NCI-H345 treated with DMSO at 0.1 percent for 48 hours (cell line): ENCODE data around the gene INS.
"Not testable (repeated sequence)": the region's sequence is repeated elsewhere in the genome, so short reads cannot be mapped to it uniquely, and the experiment has no call there.

ENCODE experiments used
- DNase-seq: peaks from one replicate; lab custom pipeline; 2025; ENCODE audit not compliant: unreplicated experiment; lab: John Stamatoyannopoulos, UW

Gene INS

GRCh38 chr11:2182692-2183474 lies 21.9 kb upstream of the INS start:
- DNase-seq = no peak

- no peak for DNase-seq
Measured at GRCh38 chr11:2182075-2182474, 21.1 kb upstream of the INS start.

DNA sequence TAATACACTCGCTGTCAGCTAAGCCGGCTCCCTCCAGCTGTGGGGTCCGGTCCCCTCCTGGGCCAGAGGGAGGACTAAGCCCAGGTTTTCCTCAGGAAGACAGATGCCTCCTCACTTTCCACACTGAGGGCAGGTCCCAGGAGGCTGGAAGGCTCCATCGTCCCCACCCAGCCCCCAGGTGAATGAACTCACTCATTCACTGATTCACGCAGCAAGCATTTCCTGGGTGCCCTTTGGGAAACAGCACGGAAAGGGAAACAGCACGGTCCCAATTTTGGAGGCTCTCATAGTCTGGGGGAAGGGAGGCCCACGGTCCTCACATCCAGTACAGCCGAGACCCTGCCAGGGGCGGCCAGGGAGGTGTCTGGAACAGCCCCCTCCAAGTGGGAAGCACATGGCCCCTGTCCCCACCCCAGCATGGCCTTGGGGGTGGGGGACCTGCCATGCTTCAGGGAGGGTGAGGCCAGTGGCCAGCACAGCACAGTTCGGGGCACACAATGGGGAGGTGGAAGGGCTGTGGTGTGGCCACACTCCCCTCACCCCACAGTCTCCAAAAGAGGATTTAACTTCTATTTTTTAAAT lies 19.9 kb upstream of the INS start:
- DNase-seq = no peak

GRCh38 chr11:2180347-2180746 lies 19.3 kb upstream of the INS start:
- DNase-seq = no peak

DNA sequence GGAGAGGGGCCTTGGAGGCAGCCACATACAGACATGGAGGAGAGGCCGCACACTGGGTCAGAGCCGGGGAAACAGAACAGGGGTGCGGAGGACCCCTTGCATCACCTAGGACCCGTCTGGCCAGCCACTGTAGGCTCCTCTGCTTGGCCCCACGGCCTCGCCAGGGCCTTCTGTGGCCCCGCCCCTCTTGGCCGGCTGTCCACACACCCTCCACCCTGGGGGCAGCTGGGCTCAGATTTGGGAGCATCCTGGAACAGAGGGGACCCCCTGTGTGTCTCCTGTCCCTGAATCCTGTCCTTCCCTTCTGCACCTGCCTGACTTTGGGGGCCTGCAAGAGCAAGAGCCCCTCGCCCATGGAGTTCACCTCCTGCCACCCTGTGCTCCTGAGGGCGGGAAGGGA lies 18.5 kb upstream of the INS start:
- no peak for DNase-seq

- no peak for DNase-seq
Measured at GRCh38 chr11:2178906-2179494, 18.0 kb upstream of the INS start.

DNA sequence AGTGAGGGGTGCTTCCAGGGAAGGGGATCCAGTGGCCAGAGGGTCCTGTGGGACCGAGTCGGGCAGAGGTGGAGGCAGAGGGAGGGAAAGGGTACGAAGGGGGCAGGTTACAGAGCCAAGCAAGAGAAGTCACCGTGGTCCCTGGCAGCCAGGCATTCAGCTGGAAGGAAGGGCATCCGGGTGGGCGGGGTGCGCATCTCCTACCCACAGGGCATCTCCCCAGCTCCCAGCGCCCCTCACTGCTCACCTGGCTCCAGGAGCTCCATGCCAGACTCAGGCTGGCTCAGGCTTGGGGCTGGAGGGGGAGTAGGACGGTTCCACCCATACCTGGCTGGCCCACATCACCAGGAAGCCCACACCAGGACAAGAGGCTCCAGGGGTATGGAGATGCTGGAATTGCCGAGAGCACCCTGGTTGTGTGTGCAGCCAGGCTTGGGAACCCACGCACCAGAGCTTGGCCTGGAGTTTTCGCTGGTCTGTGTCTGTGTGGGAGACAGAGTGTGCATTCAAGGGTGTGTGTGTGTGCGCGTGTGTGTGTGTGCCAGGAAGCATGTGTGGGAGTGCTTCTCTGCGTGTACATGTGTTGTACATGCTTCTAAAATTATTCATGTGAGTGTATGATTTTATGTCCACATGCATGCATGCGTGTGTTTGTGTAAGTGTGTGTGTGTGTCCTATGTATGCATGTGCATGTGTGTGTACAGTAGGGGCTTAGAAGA lies 17.2 kb upstream of the INS start:
- not testable (repeated sequence) for DNase-seq

GRCh38 chr11:2177076-2177475 lies 16.1 kb upstream of the INS start:
- DNase-seq = no peak

DNA sequence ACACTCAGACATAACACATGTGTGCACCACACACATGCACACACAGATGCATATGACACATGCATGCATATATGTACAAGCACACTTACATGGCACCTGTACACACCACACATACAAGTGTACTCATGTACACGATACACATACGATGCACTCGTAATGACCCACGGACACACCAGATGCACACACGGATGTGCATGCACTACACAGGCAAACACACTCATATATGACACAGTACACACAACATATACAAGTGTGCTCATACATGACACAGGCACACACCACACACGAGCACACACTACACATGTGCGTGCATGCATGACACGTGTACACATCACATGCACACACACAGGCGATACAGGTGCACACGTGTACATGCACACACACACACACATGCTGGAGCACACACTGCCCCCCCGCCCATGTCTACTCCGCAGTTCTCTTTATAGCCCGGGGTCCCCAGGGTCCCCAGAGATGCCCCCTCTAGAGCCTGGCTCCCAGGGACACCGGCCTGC lies 15.4 kb upstream of the INS start:
- DNase-seq = no peak

- no peak for DNase-seq
Measured at GRCh38 chr11:2175659-2176058, 14.7 kb upstream of the INS start.

GRCh38 chr11:2174361-2174760 lies 13.4 kb upstream of the INS start:
- DNase-seq = no peak

GRCh38 chr11:2173761-2174160 lies 12.8 kb upstream of the INS start:
- no peak for DNase-seq

GRCh38 chr11:2173150-2173693 lies 12.2 kb upstream of the INS start:
- DNase-seq = no peak

GRCh38 chr11:2172676-2173075 lies 11.7 kb upstream of the INS start:
- DNase-seq = no peak

DNA sequence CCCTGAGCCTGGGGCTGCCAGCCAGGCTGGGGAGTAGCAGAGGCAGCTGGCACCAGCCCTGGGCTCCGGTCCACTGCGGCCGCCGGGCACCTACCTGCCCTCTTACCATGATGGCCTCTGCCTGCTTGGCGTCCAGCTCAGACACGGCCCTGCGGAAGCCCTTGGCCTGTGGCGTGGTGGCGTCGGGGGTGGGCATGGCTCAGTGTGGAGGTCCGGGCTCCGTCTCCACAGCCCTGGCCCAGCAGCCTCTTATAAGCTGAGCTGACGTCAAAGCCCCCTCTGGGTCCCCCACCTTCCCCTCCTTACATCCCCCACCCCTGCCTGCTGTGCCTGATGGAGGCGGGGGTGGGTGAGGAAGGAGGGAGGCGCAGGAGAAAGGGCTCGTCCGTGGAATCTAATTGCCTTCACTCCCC lies 10.6 kb upstream of the INS start, which contains the start of gene TH:
Gene TH, minus strand, starts transcription at position 225 of the 413 bp plus-strand sequence. Its CDS starts 29 bp downstream, at position 196.
- DNase-seq = no peak

- no peak for DNase-seq
Measured at GRCh38 chr11:2169626-2170570, 8.9 kb upstream of the INS start.

DNA sequence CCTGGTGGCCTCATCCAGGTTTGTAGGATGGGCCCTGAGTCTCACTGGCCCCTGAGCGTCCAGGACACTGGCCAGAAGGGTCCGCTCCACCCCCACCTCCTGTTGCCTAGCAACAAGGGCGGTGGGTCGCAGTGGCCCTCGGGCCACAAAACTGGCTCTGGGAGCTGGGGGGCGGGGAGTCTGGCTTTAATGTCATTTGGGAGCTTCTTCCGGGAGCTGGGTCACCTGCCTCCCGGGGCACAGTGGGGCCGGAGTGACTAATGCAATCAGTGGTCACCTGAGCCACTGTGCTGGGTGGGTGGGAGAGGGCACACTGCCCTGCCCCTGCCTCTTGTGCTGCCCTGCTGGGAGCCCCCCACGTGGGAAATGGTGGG lies 8.0 kb upstream of the INS start:
- no peak for DNase-seq

- DNase-seq = no peak
Measured at GRCh38 chr11:2168286-2169004, 7.4 kb upstream of the INS start.
